ENCODE results near the gene GABARAPL1.
"Not testable (repeated sequence)": the region's sequence is repeated elsewhere in the genome, so short reads cannot be mapped to it uniquely, and the experiment has no call there.

The GABARAPL1 gene

GRCh38 chr12:10196210-10196609, 16.5 kb upstream of the GABARAPL1 start:
- no peak overlapping the region for H3K27ac ChIP-seq
- no peak for DNase-seq (ENCODE audit: low read depth, low spot score)

DNA sequence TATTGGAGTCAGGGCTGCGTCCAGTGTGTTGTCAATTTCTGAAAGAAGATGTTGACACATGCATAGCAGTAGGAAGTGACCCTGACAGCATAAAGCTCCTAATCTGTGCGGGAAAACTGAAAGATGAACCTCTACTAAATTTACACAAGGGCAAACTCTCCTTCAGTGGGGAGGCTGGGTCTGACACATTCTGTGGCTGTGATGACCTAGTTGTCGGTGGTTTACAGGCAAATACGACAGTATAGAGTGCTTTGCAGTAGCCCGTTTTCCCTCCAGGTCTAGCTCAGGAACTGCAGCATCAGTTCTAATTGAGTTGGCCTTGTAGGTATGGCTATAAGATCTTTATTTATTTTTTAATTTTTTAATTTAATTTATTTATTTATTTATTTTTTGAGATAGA, 14.8 kb upstream of the GABARAPL1 start:
- no peak for DNase-seq (ENCODE audit: low read depth, low spot score)
- H3K27ac ChIP-seq: no peak overlapping the region

DNA sequence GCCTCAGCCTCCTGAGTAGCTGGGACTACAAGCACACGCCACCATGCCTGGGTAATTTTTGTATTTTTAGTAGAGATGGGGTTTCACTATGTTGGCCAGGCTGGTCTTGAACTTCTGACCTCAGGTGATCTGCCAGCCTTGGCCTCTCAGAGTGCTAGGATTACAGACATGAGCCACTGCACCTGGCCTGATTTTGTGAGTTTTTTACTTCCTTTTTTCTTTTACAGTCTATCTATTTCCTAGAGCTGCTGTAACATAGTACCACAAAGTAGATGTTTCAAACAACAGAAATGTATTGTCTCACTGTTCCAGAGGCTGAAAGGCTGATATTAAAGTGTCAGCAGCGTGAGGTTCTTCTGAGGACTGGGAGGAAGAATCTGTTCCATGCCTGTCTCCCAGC, 8.2 kb upstream of the GABARAPL1 start:
- H3K27ac ChIP-seq; DNase-seq (ENCODE audit: low read depth, low spot score): not testable (repeated sequence)

GRCh38 chr12:10205220-10205807, 7.4 kb upstream of the GABARAPL1 start:
- no peak for DNase-seq (ENCODE audit: low read depth, low spot score)
- peak overlapping the region; percentile 9 for H3K27ac ChIP-seq

GRCh38 chr12:10207136-10207535, 5.5 kb upstream of the GABARAPL1 start:
- DNase-seq (ENCODE audit: low read depth, low spot score): no peak

GRCh38 chr12:10210225-10210624, 2.5 kb upstream of the GABARAPL1 start:
- DNase-seq (ENCODE audit: low read depth, low spot score): no peak
- H3K27ac ChIP-seq: no peak overlapping the region

More at GRCh38 chr12:10207136-10207535, 5.5 kb upstream of the GABARAPL1 start:
- no peak overlapping the region for H3K27ac ChIP-seq

DNA sequence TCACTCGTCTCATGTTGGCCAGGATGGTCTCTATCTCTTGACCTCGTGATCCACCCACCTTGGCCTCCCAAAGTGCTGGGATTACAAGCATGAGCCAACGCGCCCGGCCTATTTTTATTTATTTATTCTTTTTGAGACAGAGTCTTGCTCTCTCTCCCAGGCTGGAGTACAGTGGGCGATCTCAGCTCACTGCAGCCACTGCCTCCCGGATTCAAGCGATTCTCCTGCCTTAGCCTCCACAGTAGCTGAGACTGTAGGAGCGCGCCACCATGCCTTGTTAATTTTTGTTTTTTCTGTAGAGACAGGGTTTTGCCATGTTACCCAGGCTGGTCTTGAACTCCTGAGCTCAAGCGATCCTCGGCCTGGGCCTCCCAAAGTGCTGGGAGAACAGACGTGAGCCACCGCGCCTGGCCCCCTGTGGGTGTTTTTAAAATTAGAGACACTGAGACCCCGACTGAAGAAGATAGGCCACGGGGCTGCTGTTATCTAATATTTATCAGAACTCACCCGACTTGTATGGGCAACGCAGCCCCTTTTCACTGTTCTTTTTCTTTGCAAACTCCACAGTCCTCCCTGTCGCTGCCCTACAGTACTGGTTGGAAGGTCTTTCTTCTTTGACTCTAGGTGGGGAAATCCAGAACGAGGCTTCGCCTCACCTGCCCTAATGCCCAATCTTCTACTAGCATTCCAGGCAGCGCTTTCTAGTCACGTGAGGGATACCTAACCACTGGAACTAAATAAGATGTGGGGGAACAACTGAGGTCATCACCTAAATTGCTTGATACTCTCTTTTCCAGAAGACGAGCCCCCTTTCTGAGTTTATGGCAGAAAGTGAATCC, 1.4 kb upstream of the GABARAPL1 start:
- H3K27ac ChIP-seq: peak overlapping the region; percentile 93

GRCh38 chr12:10211940-10212738, 538 bp upstream of the GABARAPL1 start:
- peak; percentile 99 for DNase-seq (ENCODE audit: low read depth, low spot score)
- peak overlapping the region; percentile 93 for H3K27ac ChIP-seq

More for the DNA sequence above, 1.4 kb upstream of the GABARAPL1 start:
- DNase-seq (ENCODE audit: low read depth, low spot score): no peak

GRCh38 chr12:10213168-10214135, 775 bp downstream of the GABARAPL1 start:
- DNase-seq (ENCODE audit: low read depth, low spot score): peak; percentile 49
- H3K27ac ChIP-seq: peak overlapping the region; percentile 93

GRCh38 chr12:10214136-10214894, 1.6 kb downstream of the GABARAPL1 start:
- peak overlapping the region; percentile 93 for H3K27ac ChIP-seq
- DNase-seq (ENCODE audit: low read depth, low spot score): no peak

GRCh38 chr12:10214895-10215267, 2.2 kb downstream of the GABARAPL1 start:
- no peak for DNase-seq (ENCODE audit: low read depth, low spot score)

DNA sequence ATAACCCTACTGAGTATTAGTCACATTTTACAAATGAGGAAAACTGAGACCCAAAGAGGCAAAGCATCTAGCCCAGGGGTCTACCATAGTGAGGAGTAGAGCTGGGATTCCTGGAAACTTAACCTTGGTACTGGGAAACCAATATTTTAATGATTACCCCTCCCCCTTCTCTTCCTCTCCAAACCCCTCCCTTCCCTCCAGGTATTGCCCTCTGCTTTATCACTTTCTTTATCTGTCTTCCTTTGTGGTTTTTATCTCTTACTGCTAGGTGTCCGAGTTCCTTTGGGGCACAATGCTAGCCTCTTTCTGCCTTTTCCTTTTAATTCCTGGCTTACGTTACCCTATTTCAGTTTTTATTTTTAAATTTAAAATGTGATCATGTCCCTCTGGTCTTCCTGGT, 2.8 kb downstream of the GABARAPL1 start:
- no peak for DNase-seq (ENCODE audit: low read depth, low spot score)
- H3K27ac ChIP-seq: no peak overlapping the region

More at GRCh38 chr12:10214895-10215267, 2.2 kb downstream of the GABARAPL1 start:
- H3K27ac ChIP-seq: peak overlapping the region; percentile 93

DNA sequence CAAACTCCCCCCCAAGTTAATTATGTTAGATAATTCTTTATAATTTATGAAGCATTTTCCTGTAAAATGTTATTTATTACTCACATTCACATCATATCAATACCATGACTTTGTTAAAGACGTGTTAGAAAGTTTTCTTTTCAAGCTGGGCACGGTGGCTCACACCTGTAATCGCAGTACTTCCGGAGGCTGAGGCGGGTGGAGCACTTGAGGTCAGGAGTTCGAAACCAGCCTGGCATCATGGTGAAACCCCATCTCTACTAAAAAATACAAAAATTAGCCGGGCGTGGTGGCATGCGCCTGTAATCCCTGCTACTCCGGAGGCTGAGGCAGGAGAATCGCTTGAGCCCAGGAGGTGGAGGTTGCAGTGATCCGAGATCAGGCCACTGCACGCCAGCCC, 3.3 kb downstream of the GABARAPL1 start:
- not testable (repeated sequence) for DNase-seq (ENCODE audit: low read depth, low spot score); H3K27ac ChIP-seq

GRCh38 chr12:10218021-10218420, 5.3 kb downstream of the GABARAPL1 start:
- DNase-seq (ENCODE audit: low read depth, low spot score): no peak
- no peak overlapping the region for H3K27ac ChIP-seq

- no peak for DNase-seq (ENCODE audit: low read depth, low spot score)
- peak overlapping the region; percentile 2 for H3K27ac ChIP-seq
Measured at GRCh38 chr12:10220398-10221077, 7.9 kb downstream of the GABARAPL1 start.

GRCh38 chr12:10221846-10222245, 9.2 kb downstream of the GABARAPL1 start:
- DNase-seq (ENCODE audit: low read depth, low spot score): no peak
- peak overlapping the region; percentile 41 for H3K27ac ChIP-seq

GRCh38 chr12:10223208-10223607, 10.5 kb downstream of the GABARAPL1 start:
- no peak overlapping the region for H3K27ac ChIP-seq
- DNase-seq (ENCODE audit: low read depth, low spot score): no peak

DNA sequence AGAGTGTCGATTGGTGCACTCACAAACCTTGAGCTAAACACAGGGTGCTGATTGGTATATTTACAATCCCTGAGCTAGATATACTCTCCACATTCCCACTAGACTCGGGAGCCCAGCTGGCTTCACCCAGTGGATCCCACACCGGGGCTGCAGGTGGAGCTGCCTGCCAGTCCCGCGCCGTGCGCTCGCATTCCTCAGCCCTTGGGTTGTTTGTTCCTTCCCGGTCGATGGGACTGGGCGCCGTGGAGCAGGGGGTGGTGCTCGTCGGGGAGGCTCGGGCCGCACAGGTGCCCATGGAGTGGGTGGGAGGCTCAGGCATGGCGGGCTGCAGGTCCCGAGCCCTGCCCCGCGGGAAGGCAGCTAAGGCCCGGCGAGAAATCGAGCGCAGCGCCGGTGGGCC, 12.7 kb downstream of the GABARAPL1 start:
- H3K27ac ChIP-seq; DNase-seq (ENCODE audit: low read depth, low spot score): not testable (repeated sequence)

Measured in epithelial cell of prostate (primary cell).